Measurements from ENCODE around the gene SIRPB2.

DNA sequence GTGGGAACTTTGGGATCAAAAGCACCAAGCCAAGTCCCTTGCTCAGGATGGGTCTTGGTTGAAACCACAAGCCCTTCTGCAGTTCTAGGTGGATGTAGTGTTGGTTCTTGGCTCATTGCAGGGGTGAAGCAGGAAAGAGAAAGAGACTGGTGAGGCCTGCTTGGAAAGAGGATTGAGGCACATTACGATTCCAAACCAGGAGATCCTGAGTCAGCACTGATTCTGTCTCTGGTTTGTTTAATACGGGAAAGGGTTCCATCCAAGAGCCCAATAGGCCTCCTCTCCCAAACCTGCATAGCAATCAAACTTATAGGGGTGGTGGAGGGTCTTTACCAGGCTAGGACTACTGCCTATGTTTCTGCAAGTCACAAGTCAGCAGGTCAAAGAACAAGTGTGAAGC is 48.9 kb downstream of the SIRPB2 start:
- TF ChIP-seq, protein P1, sequence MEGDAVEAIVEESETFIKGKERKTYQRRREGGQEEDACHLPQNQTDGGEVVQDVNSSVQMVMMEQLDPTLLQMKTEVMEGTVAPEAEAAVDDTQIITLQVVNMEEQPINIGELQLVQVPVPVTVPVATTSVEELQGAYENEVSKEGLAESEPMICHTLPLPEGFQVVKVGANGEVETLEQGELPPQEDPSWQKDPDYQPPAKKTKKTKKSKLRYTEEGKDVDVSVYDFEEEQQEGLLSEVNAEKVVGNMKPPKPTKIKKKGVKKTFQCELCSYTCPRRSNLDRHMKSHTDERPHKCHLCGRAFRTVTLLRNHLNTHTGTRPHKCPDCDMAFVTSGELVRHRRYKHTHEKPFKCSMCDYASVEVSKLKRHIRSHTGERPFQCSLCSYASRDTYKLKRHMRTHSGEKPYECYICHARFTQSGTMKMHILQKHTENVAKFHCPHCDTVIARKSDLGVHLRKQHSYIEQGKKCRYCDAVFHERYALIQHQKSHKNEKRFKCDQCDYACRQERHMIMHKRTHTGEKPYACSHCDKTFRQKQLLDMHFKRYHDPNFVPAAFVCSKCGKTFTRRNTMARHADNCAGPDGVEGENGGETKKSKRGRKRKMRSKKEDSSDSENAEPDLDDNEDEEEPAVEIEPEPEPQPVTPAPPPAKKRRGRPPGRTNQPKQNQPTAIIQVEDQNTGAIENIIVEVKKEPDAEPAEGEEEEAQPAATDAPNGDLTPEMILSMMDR (IDR thresholded peaks at IDR 0.05) = no peak
- no peak for TF ChIP-seq EP300 (IDR thresholded peaks at IDR 0.05)
- no peak for TF ChIP-seq POLR2AphosphoS5 (IDR thresholded peaks at IDR 0.05)
